Stimulated activated CD4-positive, alpha-beta T cell treated with anti-CD3 and anti-CD28 coated beads, TNF-alpha, amount 100 ng/mL, for 4 hours (primary cell): Measurements from ENCODE around the gene TPD52L1.
A peak's percentile ranks its signal among the peaks of the same experiment; 100 is the strongest.
"Not testable (repeated sequence)": the region's sequence is repeated elsewhere in the genome, so short reads cannot be mapped to it uniquely, and the experiment has no call there.

Experiments
- DNase-seq, 3 experiments: peaks; one replicate each; pipeline ENCODE4 v3.0.0-alpha.2; 2020; ENCODE audit warnings: low read depth in 3 of 3

The TPD52L1 gene

GRCh38 chr6:125153391-125154117, at the start of gene TPD52L1:
Gene TPD52L1 (plus strand): TSS chr6:125153773. CDS start chr6:125153952, 179 bp downstream.
- peak; percentile 25 to 39 (median 35) for DNase-seq

GRCh38 chr6:125104425-125104824, 49.1 kb upstream of the TPD52L1 start:
- DNase-seq: no peak

GRCh38 chr6:125107048-125107447, 46.5 kb upstream of the TPD52L1 start:
- DNase-seq: no peak

- DNase-seq: no peak
Observed at GRCh38 chr6:125107896-125108295, 45.7 kb upstream of the TPD52L1 start.

GRCh38 chr6:125110056-125110455, 43.5 kb upstream of the TPD52L1 start:
- DNase-seq: no peak

- no peak for DNase-seq
Observed at GRCh38 chr6:125111219-125111983, 42.2 kb upstream of the TPD52L1 start.

- no peak for DNase-seq
Observed at GRCh38 chr6:125112934-125113333, 40.6 kb upstream of the TPD52L1 start.

- DNase-seq: no peak
Observed at GRCh38 chr6:125114248-125114858, 39.2 kb upstream of the TPD52L1 start.

GRCh38 chr6:125116170-125116569, 37.4 kb upstream of the TPD52L1 start:
- no peak for DNase-seq

- DNase-seq: no peak
Observed at GRCh38 chr6:125116710-125117109, 36.9 kb upstream of the TPD52L1 start.

- DNase-seq: no peak
Observed at GRCh38 chr6:125117818-125118217, 35.8 kb upstream of the TPD52L1 start.

GRCh38 chr6:125120054-125120590, 33.5 kb upstream of the TPD52L1 start:
- DNase-seq: no peak

GRCh38 chr6:125121894-125122293, 31.7 kb upstream of the TPD52L1 start:
- DNase-seq: no peak

GRCh38 chr6:125123051-125123450, 30.5 kb upstream of the TPD52L1 start:
- DNase-seq: no peak

GRCh38 chr6:125123468-125124048, 30.0 kb upstream of the TPD52L1 start:
- no peak for DNase-seq

GRCh38 chr6:125124049-125124669, 29.4 kb upstream of the TPD52L1 start:
- no peak for DNase-seq

GRCh38 chr6:125125856-125126255, 27.7 kb upstream of the TPD52L1 start:
- DNase-seq: not testable (repeated sequence)

GRCh38 chr6:125129354-125129753, 24.2 kb upstream of the TPD52L1 start:
- DNase-seq: no peak

- no peak for DNase-seq
Observed at GRCh38 chr6:125132058-125132457, 21.5 kb upstream of the TPD52L1 start.

GRCh38 chr6:125136378-125136777, 17.2 kb upstream of the TPD52L1 start:
- no peak for DNase-seq

- DNase-seq: no peak
Observed at GRCh38 chr6:125138083-125138482, 15.5 kb upstream of the TPD52L1 start.

GRCh38 chr6:125140808-125141207, 12.8 kb upstream of the TPD52L1 start:
- no peak for DNase-seq
